Ovary (tissue), 3 donors: ENCODE results near the gene RYR2.
"Not testable (repeated sequence)": the region's sequence is repeated elsewhere in the genome, so short reads cannot be mapped to it uniquely, and the experiment has no call there.

ENCODE experiments used
- EP300 ChIP-seq: sonication (generic); formaldehyde crosslinking; IDR thresholded peaks from one replicate; pipeline ENCODE4 v1.6.1; 2017; ENCODE audit warnings: antibody characterized with exemption
- POLR2A ChIP-seq: fragments of 450-650 bp; IDR thresholded peaks from one replicate; pipeline ENCODE4 v1.6.1; 2017; ENCODE audit warnings: antibody characterized with exemption, mild to moderate bottlenecking, moderate library complexity
- TF ChIP-seq, protein P1 (sequence below), 3 donors: fragments of 450-650 bp in 2 of 3; fragments of 200-600 bp in 1 of 3; IDR thresholded peaks; one replicate each; pipeline versions ENCODE4 v1.5.1 to v1.8.0; 2016 to 2022; ENCODE audit warnings: antibody characterized with exemption in 3 of 3, mild to moderate bottlenecking in 1 of 3
- donor health status: DM: no; HTN: no; CAD: no.

DNA sequence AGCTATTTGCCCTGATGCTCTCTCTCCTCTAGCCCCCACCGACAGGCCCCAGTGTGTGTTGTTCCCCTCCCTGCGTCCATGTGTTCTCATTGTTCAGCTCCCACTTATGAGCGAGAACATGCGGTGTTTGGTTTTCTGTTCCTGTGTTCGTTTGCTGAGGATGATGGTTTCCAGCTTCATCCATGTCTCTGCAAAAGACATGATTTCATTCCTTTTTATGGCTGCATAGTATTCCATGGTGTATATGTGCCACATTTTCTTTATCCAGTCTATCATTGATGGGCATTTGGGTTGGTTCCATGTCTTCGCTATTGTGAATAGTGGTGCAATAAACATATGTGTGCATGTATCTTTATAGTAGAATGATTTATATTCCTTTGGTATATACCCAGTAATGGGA, 110.0 kb downstream of the RYR2 start:
- not testable (repeated sequence) for TF ChIP-seq POLR2A, EP300
- TF ChIP-seq, protein P1, sequence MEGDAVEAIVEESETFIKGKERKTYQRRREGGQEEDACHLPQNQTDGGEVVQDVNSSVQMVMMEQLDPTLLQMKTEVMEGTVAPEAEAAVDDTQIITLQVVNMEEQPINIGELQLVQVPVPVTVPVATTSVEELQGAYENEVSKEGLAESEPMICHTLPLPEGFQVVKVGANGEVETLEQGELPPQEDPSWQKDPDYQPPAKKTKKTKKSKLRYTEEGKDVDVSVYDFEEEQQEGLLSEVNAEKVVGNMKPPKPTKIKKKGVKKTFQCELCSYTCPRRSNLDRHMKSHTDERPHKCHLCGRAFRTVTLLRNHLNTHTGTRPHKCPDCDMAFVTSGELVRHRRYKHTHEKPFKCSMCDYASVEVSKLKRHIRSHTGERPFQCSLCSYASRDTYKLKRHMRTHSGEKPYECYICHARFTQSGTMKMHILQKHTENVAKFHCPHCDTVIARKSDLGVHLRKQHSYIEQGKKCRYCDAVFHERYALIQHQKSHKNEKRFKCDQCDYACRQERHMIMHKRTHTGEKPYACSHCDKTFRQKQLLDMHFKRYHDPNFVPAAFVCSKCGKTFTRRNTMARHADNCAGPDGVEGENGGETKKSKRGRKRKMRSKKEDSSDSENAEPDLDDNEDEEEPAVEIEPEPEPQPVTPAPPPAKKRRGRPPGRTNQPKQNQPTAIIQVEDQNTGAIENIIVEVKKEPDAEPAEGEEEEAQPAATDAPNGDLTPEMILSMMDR (IDR thresholded peaks at IDR 0.05), result not testable (repeated sequence)
